ENCODE data around the gene MIGA2.

The MIGA2 gene

GRCh38 chr9:129021091-129021490 is 15.3 kb upstream of the MIGA2 start:
- peak overlapping the region; percentile 87 for H3K27ac ChIP-seq (ENCODE audit: low read depth, low read length, poor library complexity, severe bottlenecking)
- TF ChIP-seq CTCF (IDR thresholded peaks at IDR 0.05; ENCODE audit: low read length) = no peak
- TF ChIP-seq EZH2 (IDR thresholded peaks at IDR 0.05; ENCODE audit: borderline replicate concordance, low read length) = no peak
- H3K9ac ChIP-seq (ENCODE audit: low read length) = peak overlapping the region; percentile 31
- H3K9me3 ChIP-seq (ENCODE audit: low read length) = no peaks in the 10 kb centered on the region
- no peaks in the 10 kb centered on the region for H4K20me1 ChIP-seq (ENCODE audit: insufficient read depth, low read length)
- no peaks in the 10 kb centered on the region for H3F3A ChIP-seq (ENCODE audit: insufficient read depth, low read length)
- H3K9me2 ChIP-seq (ENCODE audit: low read depth, low read length) = no peaks in the 10 kb centered on the region
- H3K79me2 ChIP-seq (ENCODE audit: insufficient read depth, low read length) = no peaks in the 10 kb centered on the region
- H3K4me2 ChIP-seq (ENCODE audit: low read length) = peak overlapping the region; percentile 48
- H3K4me3 ChIP-seq (ENCODE audit: low read depth, low read length, poor library complexity, severe bottlenecking) = peak overlapping the region; percentile 36
- H2AFZ ChIP-seq (ENCODE audit: low read length) = no peak overlapping the region
- H3K4me1 ChIP-seq (ENCODE audit: insufficient read depth, low read length, severe bottlenecking) = peaks cover 43% of the 10 kb centered on the region
- H3K36me3 ChIP-seq (ENCODE audit: insufficient read depth, low read length) = peaks cover 6% of the 10 kb centered on the region; the same call in 1 of the 2 replicates
- H3K27me3 ChIP-seq (ENCODE audit: insufficient read depth, low read length) = no peaks in the 10 kb centered on the region

GRCh38 chr9:129022037-129022436 is 14.4 kb upstream of the MIGA2 start:
- Histone ChIP-seq H3K27me3 (ENCODE audit: insufficient read depth, low read length) (no peaks in the 10 kb centered on the region), H4K20me1 (ENCODE audit: insufficient read depth, low read length) (no peaks in the 10 kb centered on the region), H3K9ac (ENCODE audit: low read length) (peak overlapping the region; percentile 25; the same call in 1 of the 2 replicates), H3K27ac (ENCODE audit: low read depth, low read length, poor library complexity, severe bottlenecking) (peak overlapping the region; percentile 67), H3F3A (ENCODE audit: insufficient read depth, low read length) (no peaks in the 10 kb centered on the region), H3K79me2 (ENCODE audit: insufficient read depth, low read length) (peaks cover 6% of the 10 kb centered on the region; the same call in 1 of the 2 replicates), H3K36me3 (ENCODE audit: insufficient read depth, low read length) (peaks cover 6% of the 10 kb centered on the region; the same call in 1 of the 2 replicates), H3K4me1 (ENCODE audit: insufficient read depth, low read length, severe bottlenecking) (peaks cover 52% of the 10 kb centered on the region), H3K9me3 (ENCODE audit: low read length) (no peaks in the 10 kb centered on the region), H3K4me2 (ENCODE audit: low read length) (peak overlapping the region; percentile 23; the same call in 1 of the 2 replicates), H3K9me2 (ENCODE audit: low read depth, low read length) (no peaks in the 10 kb centered on the region), H2AFZ (ENCODE audit: low read length) (no peak overlapping the region), H3K4me3 (ENCODE audit: low read depth, low read length, poor library complexity, severe bottlenecking) (no peak overlapping the region)
- TF ChIP-seq EZH2 (IDR thresholded peaks at IDR 0.05; ENCODE audit: borderline replicate concordance, low read length) (no peak), CTCF (IDR thresholded peaks at IDR 0.05; ENCODE audit: low read length) (no peak)

- Histone ChIP-seq H3K27me3 (ENCODE audit: insufficient read depth, low read length) (no peaks in the 10 kb centered on the region), H3K4me1 (ENCODE audit: insufficient read depth, low read length, severe bottlenecking) (peaks cover 57% of the 10 kb centered on the region), H3K4me3 (ENCODE audit: low read depth, low read length, poor library complexity, severe bottlenecking) (no peak overlapping the region), H4K20me1 (ENCODE audit: insufficient read depth, low read length) (no peaks in the 10 kb centered on the region), H3K9ac (ENCODE audit: low read length) (no peak overlapping the region; the same call in 1 of the 2 replicates), H3K79me2 (ENCODE audit: insufficient read depth, low read length) (peaks cover 12% of the 10 kb centered on the region; the same call in 1 of the 2 replicates), H2AFZ (ENCODE audit: low read length) (no peak overlapping the region), H3K36me3 (ENCODE audit: insufficient read depth, low read length) (peaks cover 6% of the 10 kb centered on the region; the same call in 1 of the 2 replicates), H3K4me2 (ENCODE audit: low read length) (no peak overlapping the region), H3K9me3 (ENCODE audit: low read length) (no peaks in the 10 kb centered on the region), H3K9me2 (ENCODE audit: low read depth, low read length) (no peaks in the 10 kb centered on the region), H3K27ac (ENCODE audit: low read depth, low read length, poor library complexity, severe bottlenecking) (peak overlapping the region; percentile 67), H3F3A (ENCODE audit: insufficient read depth, low read length) (no peaks in the 10 kb centered on the region)
- TF ChIP-seq EZH2 (IDR thresholded peaks at IDR 0.05; ENCODE audit: borderline replicate concordance, low read length) (no peak), CTCF (IDR thresholded peaks at IDR 0.05; ENCODE audit: low read length) (no peak)
Observed at GRCh38 chr9:129023036-129023907, 13.2 kb upstream of the MIGA2 start.
